Activated CD4-positive, alpha-beta memory T cell treated with anti-CD3 and anti-CD28 coated beads, Interleukin-2, amount 10 ng/mL, durations not matched to agents 7 days and 5 days (primary cell): ENCODE results near the gene CACNA1H. TPM values are rescaled to one million over a fixed set of nuclear protein-coding genes. Genes with fewer than 3 reads are reported as not detected.

Source experiments
- CTCF ChIA-PET: fragments of 350-600 bp; sonication (Branson Sonifier 250); formaldehyde crosslinking; loops from one replicate; lab custom pipeline; 2021; ENCODE audit warnings: antibody characterized with exemption, inconsistent platforms; lab: Charles Lee
- POLR2A ChIA-PET: fragments of 350-600 bp; sonication (Branson Sonifier 250); formaldehyde crosslinking; loops from one replicate; lab custom pipeline; 2021; ENCODE audit warnings: antibody characterized with exemption; lab: Charles Lee
- DNase-seq: peaks from one replicate; pipeline ENCODE4 v3.0.0-alpha.2; 2020
- H3K27ac Mint-ChIP-seq: one replicate; pipeline ENCODE4 v1.8.0; 2021; ENCODE audit warnings: mild to moderate bottlenecking, mixed read lengths
- H3K27me3 Mint-ChIP-seq: one replicate; pipeline ENCODE4 v1.8.0; 2021; ENCODE audit warnings: mixed read lengths
- H3K36me3 Mint-ChIP-seq: one replicate; pipeline ENCODE4 v1.8.0; 2021; ENCODE audit warnings: low read depth, mixed read lengths
- H3K4me1 Mint-ChIP-seq: one replicate; pipeline ENCODE4 v1.8.0; 2021; ENCODE audit warnings: mixed read lengths
- H3K4me3 Mint-ChIP-seq: one replicate; pipeline ENCODE4 v1.8.0; 2021; ENCODE audit warnings: mild to moderate bottlenecking, mixed read lengths
- H3K9me3 Mint-ChIP-seq: one replicate; pipeline ENCODE4 v1.8.0; 2021; ENCODE audit warnings: mixed read lengths
- total RNA-seq, 2 experiments: library from RNA; stranded (reverse); gene quantifications; one replicate each; pipeline ENCODE4 v1.2.3, GENCODE V29; 2021

CACNA1H gene
- total RNA-seq, 2 experiments from 2014 or later = 0.58 to 0.83 TPM

DNA sequence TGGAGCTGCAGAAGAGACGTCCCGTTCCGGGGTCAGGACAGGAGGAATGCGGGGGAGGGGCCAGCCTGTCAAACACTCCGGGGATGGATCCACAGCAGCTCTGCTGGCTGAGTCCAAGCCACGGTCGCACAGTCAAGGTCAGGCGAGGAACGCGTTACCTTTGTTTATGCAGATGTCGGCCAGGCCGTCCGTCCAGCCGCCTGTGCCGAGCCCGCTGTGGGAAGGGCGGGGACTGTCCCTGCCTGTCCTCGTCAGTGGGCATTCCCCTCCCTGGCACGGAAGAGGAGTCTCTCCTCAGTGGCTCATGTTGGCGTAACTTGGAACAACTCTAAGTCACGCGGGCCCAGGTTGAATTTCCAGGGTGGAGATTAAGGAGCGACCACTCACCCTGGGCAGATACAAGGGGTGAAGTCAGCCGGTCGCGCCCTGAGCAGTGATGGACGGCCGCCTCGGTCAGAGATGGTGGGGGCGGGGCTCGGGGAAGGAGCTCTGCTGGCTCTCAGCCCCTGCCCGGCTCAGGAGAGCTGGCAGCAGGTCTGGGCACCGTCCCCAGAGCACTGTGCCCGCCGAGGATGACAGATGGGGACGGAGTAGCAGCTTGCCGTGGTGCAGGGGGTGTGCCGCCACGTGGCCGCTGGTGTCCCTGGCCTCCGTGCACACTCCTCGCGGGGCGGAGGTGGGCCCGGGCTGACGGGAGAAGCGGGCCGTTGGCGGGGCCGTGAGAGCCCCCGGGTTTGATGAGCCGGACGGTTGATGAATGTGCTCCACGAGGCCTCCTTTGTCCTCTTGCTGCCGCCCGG lies 7.3 kb downstream of the CACNA1H start:
- POLR2A ChIA-PET = no interaction called here
- Mint-ChIP-seq H3K4me3 (no peak overlapping the region), H3K4me1 (no peaks in the 10 kb centered on the region), H3K36me3 (no peaks in the 10 kb centered on the region), H3K27me3 (peaks cover 2% of the 10 kb centered on the region), H3K27ac (no peak overlapping the region), H3K9me3 (no peaks in the 10 kb centered on the region)
- CTCF ChIA-PET = no interaction called here
- DNase-seq = no peak

DNA sequence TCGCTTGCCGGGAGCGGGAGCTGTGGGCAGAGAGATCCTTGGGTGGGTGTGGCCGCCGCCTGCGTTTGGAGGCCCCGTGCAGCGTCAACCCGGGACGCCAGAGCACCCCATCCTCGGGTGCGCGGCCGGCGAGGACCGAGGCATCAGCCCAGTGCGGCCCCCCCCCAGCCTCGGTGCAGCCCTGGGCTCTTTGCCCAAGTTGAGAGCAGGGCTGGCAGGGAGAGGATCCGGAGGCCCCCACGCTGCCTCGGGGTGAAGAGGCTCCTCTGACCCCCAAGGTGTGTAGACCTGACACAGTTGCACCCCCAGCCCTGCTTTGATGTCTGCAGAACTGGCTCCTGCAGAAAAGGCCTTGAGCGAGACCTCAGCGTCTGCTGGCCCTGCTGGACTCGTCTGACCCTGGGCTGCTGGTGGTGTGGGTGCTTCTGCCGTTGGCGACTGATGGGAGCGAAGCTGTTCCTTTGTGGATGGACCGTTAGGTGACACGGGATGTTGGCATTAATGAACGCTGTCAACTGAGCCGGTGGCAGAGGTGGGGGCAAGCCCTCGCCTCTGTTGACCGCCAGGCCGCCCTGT lies 8.0 kb downstream of the CACNA1H start:
- ChIA-PET CTCF (no interaction called here), POLR2A (no interaction called here)
- H3K27me3 Mint-ChIP-seq = no peaks in the 10 kb centered on the region
- no peak for DNase-seq
- no peaks in the 10 kb centered on the region for H3K36me3 Mint-ChIP-seq
- no peak overlapping the region for H3K27ac Mint-ChIP-seq
- no peaks in the 10 kb centered on the region for H3K9me3 Mint-ChIP-seq
- no peaks in the 10 kb centered on the region for H3K4me1 Mint-ChIP-seq
- no peak overlapping the region for H3K4me3 Mint-ChIP-seq

DNA sequence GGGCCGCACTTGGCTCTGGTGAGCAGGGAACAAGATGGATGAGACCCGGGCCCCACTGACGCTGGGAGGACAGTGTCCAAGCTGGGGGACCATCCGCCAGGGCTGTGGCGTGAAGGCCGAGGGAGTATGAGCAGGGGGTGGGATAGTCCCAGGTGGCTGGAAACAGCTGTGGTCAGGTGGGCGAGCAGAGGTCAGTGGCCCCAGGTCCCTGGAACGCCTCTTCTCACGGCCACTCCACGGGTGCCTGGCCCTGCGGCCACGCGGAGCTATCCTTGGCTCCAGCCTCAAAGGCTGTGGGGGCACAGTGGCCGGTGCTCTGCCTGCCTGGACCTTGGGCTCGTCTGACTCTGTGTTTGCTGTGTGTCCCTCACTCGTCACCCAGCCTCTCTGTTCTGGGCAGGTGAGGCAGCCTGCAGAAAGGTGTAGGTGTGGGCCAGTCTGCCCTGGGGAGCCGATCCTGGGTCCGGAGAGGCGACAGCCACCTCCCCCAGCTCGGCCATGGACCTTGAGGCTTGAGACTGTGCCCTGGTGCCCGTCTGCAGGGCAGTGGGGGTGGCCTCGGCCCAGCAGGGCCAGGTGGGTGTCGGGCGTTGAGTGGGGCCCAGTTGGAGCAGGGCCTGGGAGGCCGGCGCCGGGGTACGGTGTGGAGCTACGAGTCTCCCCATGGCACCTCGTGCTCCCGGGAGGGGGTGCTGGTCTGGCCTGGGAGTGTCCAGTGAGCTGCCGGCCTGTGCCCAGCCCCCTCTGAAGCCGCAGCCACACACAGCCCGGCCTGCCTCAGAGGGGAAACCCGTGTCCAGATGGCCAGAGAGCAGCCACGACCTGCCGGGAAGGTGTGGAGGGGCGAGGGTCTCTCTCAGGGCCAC lies 10.0 kb downstream of the CACNA1H start:
- H3K4me3 Mint-ChIP-seq = no peak overlapping the region
- ChIA-PET CTCF (interaction anchor here (1.1 kb wide), 1 partner anchor 807 kb away, joined by 3 read pairs; no protein-coding TSS in a partner anchor), POLR2A (no interaction called here)
- no peaks in the 10 kb centered on the region for H3K36me3 Mint-ChIP-seq
- H3K27ac Mint-ChIP-seq = no peak overlapping the region
- H3K9me3 Mint-ChIP-seq = no peaks in the 10 kb centered on the region
- no peaks in the 10 kb centered on the region for H3K27me3 Mint-ChIP-seq
- no peak for DNase-seq
- no peaks in the 10 kb centered on the region for H3K4me1 Mint-ChIP-seq

DNA sequence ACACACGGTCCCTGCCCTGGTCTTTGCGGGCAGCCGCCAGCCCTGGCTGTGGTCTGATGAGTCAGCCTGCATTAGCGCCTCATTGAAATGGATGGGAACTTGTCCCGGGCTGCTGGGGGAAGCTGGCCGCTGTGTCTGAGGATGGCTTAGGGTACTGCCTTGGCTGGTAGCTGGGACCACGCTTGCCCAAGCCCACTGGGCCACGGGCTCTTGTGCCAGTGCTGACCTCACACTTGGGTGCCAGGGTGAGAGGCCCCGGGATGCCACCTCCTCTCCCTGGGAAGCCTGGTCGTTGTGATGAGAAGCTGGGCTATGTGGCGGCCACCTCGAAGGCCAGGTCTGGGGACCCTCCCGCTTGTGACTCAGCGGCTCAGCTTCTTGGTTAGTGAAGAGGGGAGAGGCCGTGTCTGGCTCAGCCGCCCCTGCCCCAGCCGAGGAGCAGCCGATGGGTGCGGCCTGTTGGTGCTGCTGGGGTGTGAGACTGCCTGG lies 10.7 kb downstream of the CACNA1H start:
- Mint-ChIP-seq H3K36me3 (no peaks in the 10 kb centered on the region), H3K4me3 (no peak overlapping the region), H3K9me3 (no peaks in the 10 kb centered on the region), H3K4me1 (no peaks in the 10 kb centered on the region), H3K27ac (no peak overlapping the region), H3K27me3 (no peaks in the 10 kb centered on the region)
- POLR2A ChIA-PET = no interaction called here
- CTCF ChIA-PET = interaction anchor here (1.1 kb wide), 1 partner anchor 808 kb away, joined by 3 read pairs; no protein-coding TSS in a partner anchor
- no peak for DNase-seq

DNA sequence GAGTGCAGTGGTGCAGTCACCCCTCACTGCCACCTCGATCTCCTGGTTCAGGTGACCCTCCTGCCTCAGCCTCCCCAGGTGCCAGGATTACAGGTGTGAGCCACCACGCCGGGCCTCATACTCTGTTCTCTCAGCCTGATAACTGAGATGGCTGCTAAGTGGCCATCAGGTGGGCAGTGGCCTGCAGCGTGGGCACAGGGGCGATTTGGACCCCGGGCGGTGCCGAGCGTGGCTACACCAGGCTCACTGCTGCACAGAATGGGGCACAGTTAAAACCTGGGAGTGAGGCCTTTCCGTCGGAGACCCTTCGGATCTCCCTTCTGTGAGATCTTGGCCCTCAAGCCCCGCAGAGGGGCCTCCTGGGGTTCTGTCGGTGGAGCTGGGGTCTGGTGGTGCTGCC lies 11.5 kb downstream of the CACNA1H start:
- no peaks in the 10 kb centered on the region for H3K9me3 Mint-ChIP-seq
- H3K27me3 Mint-ChIP-seq = no peaks in the 10 kb centered on the region
- no peaks in the 10 kb centered on the region for H3K36me3 Mint-ChIP-seq
- ChIA-PET CTCF (interaction anchor here (1.1 kb wide), 1 partner anchor 809 kb away, joined by 3 read pairs; no protein-coding TSS in a partner anchor), POLR2A (no interaction called here)
- DNase-seq = no peak
- H3K4me1 Mint-ChIP-seq = no peaks in the 10 kb centered on the region
- no peak overlapping the region for H3K4me3 Mint-ChIP-seq
- no peak overlapping the region for H3K27ac Mint-ChIP-seq

DNA sequence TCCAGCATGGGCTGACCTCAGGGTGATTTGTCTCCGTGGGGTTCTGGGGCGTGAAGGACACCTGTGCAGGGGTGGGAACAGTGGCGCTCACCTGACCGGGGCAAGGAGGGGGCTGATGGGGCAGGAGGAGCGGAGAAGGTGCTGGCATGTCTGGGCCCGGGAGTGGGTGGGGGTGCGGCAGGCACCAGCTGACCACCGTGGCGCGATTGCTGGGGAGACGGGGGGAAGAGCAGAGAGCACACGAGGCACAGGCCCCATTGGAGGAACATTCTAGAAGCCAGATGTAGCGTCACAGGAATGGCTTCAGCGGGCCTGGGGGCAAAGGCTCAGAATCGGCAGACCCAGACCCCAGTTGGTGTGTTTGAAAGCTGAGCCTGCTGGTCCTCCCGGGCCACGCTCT lies 12.1 kb downstream of the CACNA1H start:
- Mint-ChIP-seq H3K4me3 (no peak overlapping the region), H3K4me1 (no peaks in the 10 kb centered on the region), H3K27ac (no peak overlapping the region), H3K36me3 (no peaks in the 10 kb centered on the region), H3K27me3 (no peaks in the 10 kb centered on the region), H3K9me3 (no peaks in the 10 kb centered on the region)
- POLR2A ChIA-PET = no interaction called here
- CTCF ChIA-PET = no interaction called here
- no peak for DNase-seq

DNA sequence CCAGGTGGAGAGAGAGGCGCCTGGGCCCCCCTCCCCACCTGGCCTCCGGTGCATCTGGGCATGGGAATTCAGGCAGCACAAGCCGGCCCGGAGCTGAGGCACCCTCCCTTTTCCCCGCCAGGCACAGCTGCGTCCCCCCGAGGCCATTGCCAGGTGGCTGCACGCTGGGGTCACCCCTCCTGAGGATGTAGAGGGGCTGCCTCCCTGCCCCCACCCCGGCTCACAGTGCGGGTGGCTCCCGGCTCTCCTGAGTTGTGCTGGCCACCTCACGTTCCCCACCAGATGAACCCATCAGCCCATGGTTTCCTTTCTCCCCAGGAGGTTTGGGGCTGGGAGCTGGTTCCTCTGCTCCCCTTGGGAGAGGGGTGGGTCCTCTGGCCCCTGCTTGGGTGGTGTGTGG lies 12.6 kb downstream of the CACNA1H start:
- POLR2A ChIA-PET = no interaction called here
- CTCF ChIA-PET = no interaction called here
- H3K27me3 Mint-ChIP-seq = no peaks in the 10 kb centered on the region
- no peak overlapping the region for H3K4me3 Mint-ChIP-seq
- no peaks in the 10 kb centered on the region for H3K36me3 Mint-ChIP-seq
- H3K27ac Mint-ChIP-seq = no peak overlapping the region
- H3K9me3 Mint-ChIP-seq = no peaks in the 10 kb centered on the region
- no peaks in the 10 kb centered on the region for H3K4me1 Mint-ChIP-seq
- DNase-seq = no peak

DNA sequence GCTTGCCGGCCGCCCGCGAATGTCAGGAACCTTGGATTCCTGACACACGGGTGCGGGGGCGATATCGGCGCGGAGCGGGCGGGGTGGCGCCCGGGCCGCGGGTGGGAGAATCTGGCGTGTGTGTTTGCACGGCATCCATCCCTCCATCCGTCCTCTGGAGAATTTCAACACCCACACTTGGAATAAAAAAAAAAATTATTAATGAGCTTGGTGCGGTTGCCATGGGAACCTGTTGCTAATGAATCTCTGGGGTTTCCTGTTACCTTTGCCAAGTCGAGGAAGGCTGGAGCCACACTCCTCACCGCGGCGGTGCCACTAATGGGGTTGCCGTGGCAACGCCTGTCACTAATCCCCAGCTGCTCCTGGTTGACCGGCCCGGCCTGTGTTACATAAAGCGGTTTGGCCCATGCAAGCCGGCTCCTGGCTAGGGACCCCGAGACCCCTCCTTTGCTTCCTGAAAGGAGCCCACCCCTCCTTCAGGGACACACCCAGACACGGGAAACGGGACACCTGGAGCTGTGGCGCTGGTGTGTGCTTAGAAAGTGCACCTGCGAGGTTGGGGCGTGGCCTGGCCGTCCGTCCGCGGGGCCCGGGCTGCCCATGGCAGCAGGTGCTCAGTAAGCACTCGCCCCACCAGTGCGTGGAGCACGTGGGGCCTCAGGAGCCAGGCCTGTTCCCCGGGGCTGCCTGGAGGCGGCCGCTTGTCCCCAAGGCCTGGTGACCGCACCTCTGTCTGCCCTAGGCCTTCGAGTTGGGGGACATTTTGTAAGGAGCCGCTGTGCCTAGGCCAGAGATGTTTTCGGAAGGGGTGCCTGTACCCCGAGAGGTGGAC lies 14.6 kb downstream of the CACNA1H start:
- H3K27ac Mint-ChIP-seq = no peak overlapping the region
- no peaks in the 10 kb centered on the region for H3K4me1 Mint-ChIP-seq
- CTCF ChIA-PET = no interaction called here

DNA sequence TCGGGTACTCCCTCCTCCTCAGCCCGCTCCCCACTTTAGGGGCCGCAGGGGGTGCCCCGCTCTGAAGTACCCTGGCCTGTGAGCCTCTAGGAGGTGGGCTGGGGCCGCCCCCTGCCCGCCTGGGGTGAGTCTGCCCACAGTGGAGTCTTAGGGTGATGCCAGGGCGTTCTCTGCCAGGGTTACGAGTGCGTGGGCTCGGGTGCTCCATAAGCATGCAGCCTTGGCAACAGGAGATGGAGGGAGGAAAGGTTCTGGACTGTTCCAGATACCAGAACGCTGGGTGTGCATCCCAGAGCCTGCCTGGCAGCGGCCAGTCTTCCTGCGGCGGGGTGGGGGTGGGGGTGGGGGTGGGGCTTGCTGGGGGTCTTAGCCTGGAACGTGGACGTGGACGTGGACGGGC lies 15.9 kb downstream of the CACNA1H start:
- DNase-seq = no peak
- no peaks in the 10 kb centered on the region for H3K9me3 Mint-ChIP-seq
- ChIA-PET POLR2A (no interaction called here), CTCF (no interaction called here)
- H3K4me1 Mint-ChIP-seq = no peaks in the 10 kb centered on the region
- H3K36me3 Mint-ChIP-seq = no peaks in the 10 kb centered on the region
- H3K4me3 Mint-ChIP-seq = no peak overlapping the region
- no peaks in the 10 kb centered on the region for H3K27me3 Mint-ChIP-seq
- H3K27ac Mint-ChIP-seq = no peak overlapping the region

More for the DNA sequence above, 14.6 kb downstream of the CACNA1H start:
- Mint-ChIP-seq H3K9me3 (no peaks in the 10 kb centered on the region), H3K36me3 (no peaks in the 10 kb centered on the region), H3K27me3 (no peaks in the 10 kb centered on the region), H3K4me3 (no peak overlapping the region)
- no peak for DNase-seq
- POLR2A ChIA-PET = no interaction called here

DNA sequence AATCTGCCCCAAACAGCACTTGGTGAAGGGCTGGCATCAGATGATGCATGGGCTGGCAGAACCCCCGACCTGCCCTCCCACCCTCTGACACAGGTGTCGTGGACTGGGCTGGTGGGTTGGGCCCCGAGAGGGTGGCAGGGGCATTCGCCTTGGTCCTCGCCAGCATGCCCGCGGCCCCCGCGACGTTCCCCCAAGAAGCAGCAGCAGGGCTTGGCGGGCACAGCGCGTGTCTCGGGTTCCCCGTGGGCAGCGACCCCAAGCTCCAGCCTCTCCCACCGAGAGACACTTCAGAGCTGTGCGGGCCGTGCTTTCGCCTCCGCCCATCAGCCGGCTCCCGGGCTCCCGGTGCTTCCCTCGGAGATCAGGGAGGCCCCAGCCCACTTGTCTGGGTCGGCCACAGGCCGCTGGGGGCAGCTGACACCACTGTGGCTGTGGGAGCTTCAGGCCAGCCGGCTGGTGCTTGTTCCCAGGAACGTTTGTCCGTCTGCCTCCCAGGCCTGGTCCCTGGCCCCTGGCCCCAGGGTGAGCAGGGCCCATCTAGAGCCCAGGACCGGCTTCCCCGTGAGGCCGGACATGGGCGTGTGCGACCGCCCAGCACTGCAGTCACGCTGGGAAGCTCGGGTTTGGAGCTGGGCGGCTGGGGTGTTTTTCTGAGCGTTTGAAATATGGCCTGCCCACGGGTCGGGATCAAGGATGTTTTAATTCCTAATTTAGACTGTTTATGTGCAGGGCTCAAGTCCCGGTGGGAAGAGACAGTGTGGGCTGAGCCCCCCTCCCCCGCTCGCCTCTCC lies 16.6 kb downstream of the CACNA1H start:
- no peak for DNase-seq
- no peaks in the 10 kb centered on the region for H3K9me3 Mint-ChIP-seq
- ChIA-PET CTCF (interaction anchor here (0.7 kb wide), 1 partner anchor 112 kb away, joined by 3 read pairs; no protein-coding TSS in a partner anchor), POLR2A (no interaction called here)
- no peak overlapping the region for H3K4me3 Mint-ChIP-seq
- H3K36me3 Mint-ChIP-seq = no peaks in the 10 kb centered on the region
- no peaks in the 10 kb centered on the region for H3K27me3 Mint-ChIP-seq
- H3K4me1 Mint-ChIP-seq = no peaks in the 10 kb centered on the region
- H3K27ac Mint-ChIP-seq = no peak overlapping the region

DNA sequence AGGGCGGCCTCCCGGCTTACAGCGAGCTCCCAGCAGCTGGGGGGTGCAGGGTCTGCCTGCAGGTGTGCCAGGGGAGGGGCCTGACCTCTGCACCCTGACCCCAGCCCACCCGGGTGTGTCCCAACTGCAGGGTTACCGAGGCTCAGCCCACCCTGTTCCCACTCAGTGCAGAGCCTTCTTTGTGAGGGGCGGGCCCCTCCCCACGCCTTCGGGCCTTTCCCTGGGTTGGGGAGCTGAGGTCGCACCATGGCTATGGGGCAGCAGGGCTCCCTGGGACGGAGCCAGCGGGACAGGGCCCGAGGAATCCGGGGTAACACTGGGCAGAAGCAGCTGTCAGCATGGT lies 17.1 kb downstream of the CACNA1H start:
- no peak for DNase-seq
- no peaks in the 10 kb centered on the region for H3K9me3 Mint-ChIP-seq
- ChIA-PET POLR2A (no interaction called here), CTCF (interaction anchor here (0.7 kb wide), 1 partner anchor 112 kb away, joined by 3 read pairs; no protein-coding TSS in a partner anchor)
- no peaks in the 10 kb centered on the region for H3K27me3 Mint-ChIP-seq
- H3K27ac Mint-ChIP-seq = no peak overlapping the region
- H3K4me3 Mint-ChIP-seq = no peak overlapping the region
- no peaks in the 10 kb centered on the region for H3K36me3 Mint-ChIP-seq
- no peaks in the 10 kb centered on the region for H3K4me1 Mint-ChIP-seq

DNA sequence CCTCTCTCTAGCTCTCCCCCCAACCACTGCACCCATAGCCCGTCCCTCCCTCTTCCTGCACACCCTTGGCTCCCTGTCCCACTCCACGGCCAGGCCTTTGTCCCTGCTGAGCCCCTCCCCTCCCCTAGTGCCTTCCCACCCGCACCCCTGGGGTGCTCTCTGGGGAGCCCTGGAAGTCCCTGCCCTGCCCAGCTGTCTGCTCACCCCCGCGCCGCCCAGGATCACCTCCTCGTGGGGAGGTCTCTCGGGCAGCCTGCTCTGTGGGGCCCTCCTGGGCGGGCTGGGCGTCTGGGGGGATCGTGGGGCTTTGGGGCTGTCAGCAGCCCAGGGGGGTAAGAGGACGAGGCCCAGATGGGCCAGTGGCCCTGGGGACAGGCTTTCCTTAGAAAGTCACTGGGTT lies 18.1 kb downstream of the CACNA1H start:
- no peak for DNase-seq
- no peaks in the 10 kb centered on the region for H3K9me3 Mint-ChIP-seq
- H3K4me1 Mint-ChIP-seq = no peaks in the 10 kb centered on the region
- ChIA-PET POLR2A (no interaction called here), CTCF (interaction anchor here (0.5 kb wide), 1 partner anchor 682 kb away, joined by 4 read pairs; no protein-coding TSS in a partner anchor)
- H3K4me3 Mint-ChIP-seq = no peak overlapping the region
- H3K27ac Mint-ChIP-seq = no peak overlapping the region
- H3K27me3 Mint-ChIP-seq = no peaks in the 10 kb centered on the region
- H3K36me3 Mint-ChIP-seq = no peaks in the 10 kb centered on the region
